WERI-Rb-1 (cell line): ENCODE results near the gene ZSCAN4.
A peak's percentile ranks its signal among the peaks of the same experiment; 100 is the strongest.

Source experiments
- DNase-seq: peaks from one replicate; pipeline ENCODE4 v3.0.0-alpha.2; 2020
- H3K27ac ChIP-seq: fragments of 250-450 bp; sonication (Bioruptor Pico); 2 replicates; pipeline ENCODE4 v1.5.1; 2020; ENCODE audit warnings: mild to moderate bottlenecking, moderate library complexity
- H3K27me3 ChIP-seq: fragments of 250-450 bp; sonication (Bioruptor Pico); 2 replicates; pipeline ENCODE4 v1.5.1; 2021; ENCODE audit warnings: mild to moderate bottlenecking, low read depth, moderate library complexity; ENCODE audit not compliant: insufficient read depth, severe bottlenecking
- H3K36me3 ChIP-seq: fragments of 250-450 bp; sonication (Bioruptor Pico); 2 replicates; pipeline ENCODE4 v1.5.1; 2020; ENCODE audit warnings: mild to moderate bottlenecking, moderate library complexity
- H3K4me3 ChIP-seq: 2 replicates; pipeline ENCODE4 v1.5.1; 2011; ENCODE audit warnings: low read depth, mild to moderate bottlenecking, control low read depth, low read length
- H3K9me3 ChIP-seq: fragments of 250-450 bp; sonication (Bioruptor Pico); 2 replicates; pipeline ENCODE4 v1.5.1; 2021; ENCODE audit warnings: mild to moderate bottlenecking, moderate library complexity; ENCODE audit not compliant: severe bottlenecking
- CTCF ChIP-seq: IDR thresholded peaks from 2 replicates; pipeline ENCODE4 v1.5.1; 2011; ENCODE audit warnings: low read depth, mild to moderate bottlenecking, control low read depth, inconsistent platforms, low read length

ZSCAN4 gene

GRCh38 chr19:57701625-57702024 lies 32.9 kb downstream of the ZSCAN4 start:
- no peak for TF ChIP-seq CTCF
- no peak for DNase-seq
- Histone ChIP-seq H3K27ac (no peak overlapping the region), H3K27me3 (no peaks in the 10 kb centered on the region), H3K4me3 (no peak overlapping the region), H3K36me3 (no peaks in the 10 kb centered on the region), H3K9me3 (no peaks in the 10 kb centered on the region)

- Histone ChIP-seq H3K36me3 (no peaks in the 10 kb centered on the region), H3K9me3 (no peaks in the 10 kb centered on the region)
Observed at GRCh38 chr19:57706346-57706745, 37.6 kb downstream of the ZSCAN4 start.

DNA sequence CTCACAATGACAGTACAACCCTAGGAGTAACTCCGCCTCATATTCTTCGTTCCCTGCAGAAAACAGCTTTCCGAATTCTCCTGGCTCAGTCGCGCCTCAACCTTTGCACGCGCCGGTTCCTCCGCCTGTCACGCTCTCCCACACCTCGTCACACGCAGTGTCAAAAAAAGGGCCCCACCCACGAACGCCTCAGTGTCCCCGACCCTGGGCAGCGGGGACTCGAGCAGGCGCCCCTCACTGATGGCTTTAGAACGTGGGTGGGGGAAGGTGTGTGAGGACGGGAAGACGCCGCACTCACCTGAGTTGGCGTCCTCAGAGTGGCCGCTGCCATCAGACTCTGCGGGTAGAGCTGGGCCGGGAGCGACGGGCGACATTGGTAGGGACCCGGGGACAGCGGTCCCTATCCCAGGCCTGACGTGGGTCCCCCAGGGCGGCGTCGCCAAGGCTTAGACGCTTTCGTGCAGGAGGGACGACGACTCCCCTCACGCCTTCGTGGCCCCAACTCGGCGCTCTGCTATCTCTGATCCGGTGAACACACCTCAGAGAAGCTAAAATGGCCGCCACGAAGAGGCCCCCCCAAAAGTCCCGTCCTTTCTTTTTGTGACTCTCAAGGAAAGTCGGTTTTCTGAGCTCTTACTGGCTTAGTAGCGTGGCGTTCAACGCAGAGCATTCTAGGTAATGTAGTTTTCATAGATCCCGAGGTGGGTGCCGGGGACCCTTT lies 40.1 kb downstream of the ZSCAN4 start, which contains the start of gene ZNF154:
TSS of gene ZNF154 (minus strand) at position 564 of the 721 bp plus-strand sequence. CDS start at position 331, 233 bp downstream.
- no peaks in the 10 kb centered on the region for H3K9me3 ChIP-seq
- DNase-seq, result no peak
- no peak within 1 kb of the TSS for H3K4me3 ChIP-seq
- H3K36me3 ChIP-seq, result peaks cover 2% of the 10 kb centered on the region
- TF ChIP-seq CTCF, result no peak
- no peaks in the 10 kb centered on the region for H3K27me3 ChIP-seq
- no peak within 1 kb of the TSS for H3K27ac ChIP-seq

More at GRCh38 chr19:57706346-57706745, 37.6 kb downstream of the ZSCAN4 start:
- no peak overlapping the region for H3K4me3 ChIP-seq
- TF ChIP-seq CTCF, result no peak
- no peak overlapping the region for H3K27ac ChIP-seq
- no peaks in the 10 kb centered on the region for H3K27me3 ChIP-seq
- no peak for DNase-seq

DNA sequence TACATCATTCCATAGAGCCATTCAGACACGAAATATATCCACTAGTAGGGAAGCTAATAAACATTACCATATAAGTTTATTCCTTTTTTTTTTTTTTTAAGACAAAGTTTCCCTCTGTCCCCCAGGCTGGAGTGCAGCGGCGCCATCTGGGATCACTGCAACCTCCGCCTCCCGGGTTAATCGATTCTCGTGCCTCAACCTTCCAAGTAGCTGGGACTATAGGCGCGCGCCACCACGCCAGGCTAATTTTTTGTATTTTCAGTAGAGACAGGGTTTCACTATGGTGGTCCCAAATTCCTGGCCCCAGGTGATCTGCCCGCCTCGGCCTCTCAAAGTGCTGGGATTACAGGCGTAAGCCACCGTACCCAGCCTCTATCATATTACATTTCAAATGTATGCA lies 40.9 kb downstream of the ZSCAN4 start:
- no peak overlapping the region for H3K4me3 ChIP-seq
- H3K27me3 ChIP-seq, result no peaks in the 10 kb centered on the region
- H3K9me3 ChIP-seq, result no peaks in the 10 kb centered on the region
- DNase-seq, result no peak
- TF ChIP-seq CTCF, result no peak
- H3K27ac ChIP-seq, result no peak overlapping the region
- H3K36me3 ChIP-seq, result peaks cover 7% of the 10 kb centered on the region

DNA sequence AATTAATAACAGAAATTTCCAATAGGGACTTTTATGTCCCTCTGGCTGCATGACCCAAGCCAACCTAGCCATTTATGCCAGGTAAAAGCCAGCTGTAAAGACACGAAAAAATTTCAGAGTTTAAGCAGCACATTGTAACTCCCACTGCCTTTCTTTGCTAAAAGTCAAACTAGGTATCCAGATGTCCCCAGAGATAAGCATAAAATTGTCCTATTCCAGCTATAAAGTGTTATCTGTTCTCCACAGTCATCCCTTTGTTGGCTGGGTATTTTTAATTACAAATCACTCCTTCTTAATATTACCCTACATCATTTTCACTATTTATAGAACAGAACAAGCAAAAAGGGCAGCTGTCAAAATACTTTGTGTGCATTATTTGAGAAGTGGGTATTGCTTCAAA lies 43.5 kb downstream of the ZSCAN4 start:
- Histone ChIP-seq H3K27me3 (no peaks in the 10 kb centered on the region), H3K4me3 (no peak overlapping the region), H3K36me3 (peaks cover 14% of the 10 kb centered on the region), H3K27ac (no peak overlapping the region), H3K9me3 (no peaks in the 10 kb centered on the region)
- no peak for TF ChIP-seq CTCF
- no peak for DNase-seq

DNA sequence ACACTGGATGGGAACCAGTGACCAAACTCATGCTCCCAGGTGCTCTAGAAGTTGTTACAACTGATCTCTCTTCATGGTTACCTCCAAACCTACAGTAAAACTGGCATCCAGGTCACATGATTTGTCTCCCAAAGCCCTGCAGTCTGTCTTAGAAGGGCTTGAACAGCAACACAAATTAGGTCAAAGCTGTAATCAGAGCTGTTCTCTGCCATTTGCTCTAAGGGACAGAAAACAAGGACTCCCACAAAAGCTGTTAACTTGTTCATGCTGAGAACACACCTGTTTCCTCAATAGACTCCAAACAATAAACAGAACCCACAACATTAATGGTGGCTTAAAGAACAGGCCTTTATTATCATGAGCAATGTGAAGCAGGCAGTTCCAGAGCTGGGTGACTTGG lies 50.7 kb downstream of the ZSCAN4 start:
- Histone ChIP-seq H3K9me3 (no peaks in the 10 kb centered on the region), H3K27me3 (no peaks in the 10 kb centered on the region), H3K4me3 (no peak overlapping the region), H3K36me3 (peaks cover 46% of the 10 kb centered on the region), H3K27ac (peak overlapping the region; percentile 61)
- no peak for TF ChIP-seq CTCF
- no peak for DNase-seq
